H1 (cell line): ENCODE data around the gene PLSCR5. TPM values are rescaled to one million over a fixed set of nuclear protein-coding genes. Genes with fewer than 3 reads are reported as not detected.

ENCODE experiments used
- CTCF ChIA-PET: fragments of 300-600 bp; sonication (Branson Sonifier 250); formaldehyde crosslinking; loops from one replicate; lab custom pipeline; 2021; ENCODE audit not compliant: partially characterized antibody; lab: Charles Lee
- POLR2A ChIA-PET: fragments of 300-600 bp; sonication (Branson Sonifier 250); formaldehyde crosslinking; loops from one replicate; lab custom pipeline; 2021; ENCODE audit warnings: inconsistent platforms; ENCODE audit not compliant: partially characterized antibody; lab: Charles Lee
- DNase-seq, 2 experiments: peaks; one replicate each; pipeline versions ENCODE4 v3.0.0 to v3.0.0-alpha.2; 2010 to 2022; ENCODE audit warnings: low spot score in 2 of 2, low read depth in 1 of 2, mixed read lengths in 1 of 2
- FAIRE-seq: peaks from 2 replicates; lab custom pipeline; 2011; peaks lifted over from hg19 to GRCh38; lab: Jason Lieb, UNC
- H2AFZ ChIP-seq: 2 replicates; pipeline ENCODE4 v1.8.1; 2012; ENCODE audit warnings: low read length, inconsistent platforms
- H2AK5ac ChIP-seq: 2 replicates; pipeline ENCODE4 v1.6.1; 2013; ENCODE audit warnings: low read depth, low read length
- H2BK120ac ChIP-seq: replicated peaks from 2 replicates; pipeline ENCODE3; 2013; ENCODE audit warnings: low read depth, low read length, inconsistent platforms
- H2BK12ac ChIP-seq: 2 replicates; pipeline ENCODE4 v1.6.1; 2013; ENCODE audit warnings: low read depth, low read length
- H2BK15ac ChIP-seq: 2 replicates; pipeline ENCODE4 v1.6.1; 2013; ENCODE audit warnings: low read length
- H2BK20ac ChIP-seq: 2 replicates; pipeline ENCODE4 v1.6.1; 2013; ENCODE audit warnings: low read length
- H2BK5ac ChIP-seq: 2 replicates; pipeline ENCODE4 v1.6.1; 2013; ENCODE audit warnings: low read depth, low read length
- H3K14ac ChIP-seq: 2 replicates; pipeline ENCODE4 v1.6.1; 2013; ENCODE audit warnings: inconsistent platforms; ENCODE audit not compliant: insufficient read length
- H3K18ac ChIP-seq: 2 replicates; pipeline ENCODE4 v1.6.1; 2013; ENCODE audit warnings: low read length; ENCODE audit errors: extremely low read depth
- H3K23ac ChIP-seq: 2 replicates; pipeline ENCODE4 v1.6.1; 2013; ENCODE audit warnings: inconsistent platforms; ENCODE audit not compliant: insufficient read length
- H3K23me2 ChIP-seq: 2 replicates; pipeline ENCODE4 v1.6.1; 2013; ENCODE audit warnings: low read depth, low read length
- H3K27ac ChIP-seq: 2 replicates; pipeline ENCODE4 v1.6.1; 2011; ENCODE audit warnings: low read depth, low read length, inconsistent platforms
- H3K27me3 ChIP-seq, 4 experiments: replicated peaks in 1 of 4; 1 replicate in 1 of 4; 2 replicates in 3 of 4; pipeline versions ENCODE4 v1.6.1 to v1.8.1; 2011 to 2013; ENCODE audit warnings: low read length in 3 of 4, mild to moderate bottlenecking in 3 of 4, inconsistent platforms in 2 of 4, mixed read lengths in 2 of 4, moderate library complexity in 1 of 4; ENCODE audit not compliant: control insufficient read depth in 3 of 4, insufficient read depth in 3 of 4; ENCODE audit errors: extremely low read depth in 1 of 4
- H3K36me3 ChIP-seq, 4 experiments: 2 replicates each; pipeline versions ENCODE4 v1.6.1 to v1.8.1; 2011 to 2013; ENCODE audit warnings: mild to moderate bottlenecking in 4 of 4, low read length in 3 of 4, moderate library complexity in 2 of 4, control low read depth in 1 of 4, inconsistent platforms in 1 of 4; ENCODE audit not compliant: insufficient read depth in 4 of 4, control insufficient read depth in 2 of 4
- H3K4ac ChIP-seq: replicated peaks from 2 replicates; pipeline ENCODE3; 2013; ENCODE audit warnings: low read length, low read depth, mixed read lengths, inconsistent platforms; ENCODE audit not compliant: insufficient read length
- H3K4me1 ChIP-seq, 4 experiments: replicated peaks in 1 of 4; 1 replicate in 1 of 4; 2 replicates in 3 of 4; pipeline versions ENCODE4 v1.6.1 to v1.8.1; 2011 to 2013; ENCODE audit warnings: low read length in 3 of 4, inconsistent platforms in 2 of 4, mixed read lengths in 1 of 4; ENCODE audit not compliant: insufficient read depth in 4 of 4, control insufficient read depth in 3 of 4
- H3K4me2 ChIP-seq, 2 experiments: 2 replicates each; pipeline versions ENCODE4 v1.6.1 to v1.8.1; 2011 to 2013; ENCODE audit warnings: low read depth in 2 of 2, low read length in 2 of 2, control low read depth in 1 of 2, inconsistent platforms in 1 of 2, mild to moderate bottlenecking in 1 of 2; ENCODE audit not compliant: insufficient read depth in 1 of 2
- H3K4me3 ChIP-seq, 4 experiments: fragments of 200-600, 300-600 bp in 1 of 4; sonication (generic), shearing (Covaris generic), sonication (Bioruptor Twin) in 1 of 4; 2 replicates each; pipeline versions ENCODE4 v1.5.1 to v1.8.1; 2011 to 2016; ENCODE audit warnings: low read length in 4 of 4, low read depth in 3 of 4, control low read depth in 2 of 4, inconsistent platforms in 2 of 4, mild to moderate bottlenecking in 2 of 4, mixed read lengths in 1 of 4, moderate library complexity in 1 of 4; ENCODE audit not compliant: insufficient read depth in 2 of 4; ENCODE audit errors: extremely low read depth in 1 of 4
- H3K56ac ChIP-seq: replicated peaks from 2 replicates; pipeline ENCODE3; 2013; ENCODE audit warnings: low read depth, mild to moderate bottlenecking, mixed read lengths, low read length, inconsistent platforms; ENCODE audit not compliant: insufficient read length
- H3K79me1 ChIP-seq: 2 replicates; pipeline ENCODE4 v1.6.1; 2013; ENCODE audit warnings: low read depth, low read length, control low read depth
- H3K79me2 ChIP-seq, 2 experiments: 2 replicates each; pipeline versions ENCODE4 v1.6.1 to v1.8.1; 2012 to 2013; ENCODE audit warnings: low read length in 2 of 2, mild to moderate bottlenecking in 2 of 2, inconsistent platforms in 1 of 2; ENCODE audit not compliant: insufficient read depth in 2 of 2, control insufficient read depth in 1 of 2
- H3K9ac ChIP-seq, 4 experiments: replicated peaks in 1 of 4; 1 replicate in 1 of 4; 2 replicates in 3 of 4; pipeline versions ENCODE4 v1.6.1 to v1.8.1; 2011 to 2013; ENCODE audit warnings: low read depth in 3 of 4, low read length in 3 of 4, control low read depth in 2 of 4, mild to moderate bottlenecking in 2 of 4, moderate library complexity in 2 of 4, inconsistent platforms in 1 of 4; ENCODE audit errors: extremely low read depth in 1 of 4
- H3K9me3 ChIP-seq, 2 experiments: 2 replicates each; pipeline versions ENCODE4 v1.6.1 to v1.8.1; 2012 to 2013; ENCODE audit warnings: mild to moderate bottlenecking in 2 of 2, moderate library complexity in 2 of 2, control low read depth in 1 of 2, inconsistent platforms in 1 of 2, low read depth in 1 of 2, low read length in 1 of 2, mixed read lengths in 1 of 2; ENCODE audit not compliant: insufficient read depth in 2 of 2
- H4K20me1 ChIP-seq, 2 experiments: replicated peaks in 1 of 2; 2 replicates each; pipeline versions ENCODE3 to v1.8.1; 2011 to 2013; ENCODE audit warnings: inconsistent platforms in 2 of 2, low read length in 2 of 2, mild to moderate bottlenecking in 1 of 2; ENCODE audit not compliant: insufficient read depth in 2 of 2, control insufficient read depth in 1 of 2
- H4K5ac ChIP-seq: 2 replicates; pipeline ENCODE4 v1.6.1; 2013; ENCODE audit warnings: low read length, low read depth, mixed read lengths, inconsistent platforms; ENCODE audit not compliant: insufficient read length
- H4K8ac ChIP-seq: 2 replicates; pipeline ENCODE4 v1.8.0; 2013; ENCODE audit warnings: mild to moderate bottlenecking, moderate library complexity, low read length, inconsistent platforms; ENCODE audit not compliant: insufficient read depth; ENCODE audit errors: extremely low read depth
- H4K91ac ChIP-seq: replicated peaks from 2 replicates; pipeline ENCODE3; 2013; ENCODE audit warnings: low read length, mixed read lengths, inconsistent platforms; ENCODE audit not compliant: insufficient read length
- WGBS, 2 experiments: shearing (Covaris generic) in 1 of 2; methylation state at CpG; one replicate each; pipeline versions ENCODE4 v1.1.6 to v1.1.7; 2013 to 2015; ENCODE audit warnings: low lambda C conversion rate in 2 of 2, mixed read lengths in 2 of 2, inconsistent platforms in 1 of 2, low coverage in 1 of 2, missing lambda C conversion rate in 1 of 2; ENCODE audit not compliant: insufficient replicate concordance in 2 of 2, insufficient coverage in 1 of 2, insufficient read length in 1 of 2; ENCODE audit errors: extremely low coverage in 1 of 2, missing lambda C conversion rate in 1 of 2; 5-methylcytosine and 5-hydroxymethylcytosine counted together
- polyA plus RNA-seq, 7 experiments: library from polyadenylated mRNA; depleted of rRNA in 3 of 7; stranded (reverse) in 5 of 7; unstranded in 2 of 7; fragments of >200 nt in 5 of 7; fragments of 200-250 nt in 2 of 7; gene quantifications; 1 replicate in 5 of 7; 2 replicates in 1 of 7; 4 replicates in 1 of 7; pipeline versions ENCODE4 v1.2.1 to v1.2.3, GENCODE V29; 2011 to 2013; ENCODE audit warnings: missing spikeins in 2 of 7, mixed read lengths in 2 of 7
- total RNA-seq: library from RNA; stranded (reverse); fragmentation: NEBNext Ultra II Directional; extraction: Animal tissue kit (Norgen Biotek cat#: 25700); gene quantifications from 2 replicates; pipeline ENCODE4 v1.2.1, GENCODE V29; 2021

Gene PLSCR5
- total and polyA plus RNA-seq, 2 of the 8 experiments (the other 6 are each of a cell fraction or from before 2014, with no cell fraction given), result not detected

DNA sequence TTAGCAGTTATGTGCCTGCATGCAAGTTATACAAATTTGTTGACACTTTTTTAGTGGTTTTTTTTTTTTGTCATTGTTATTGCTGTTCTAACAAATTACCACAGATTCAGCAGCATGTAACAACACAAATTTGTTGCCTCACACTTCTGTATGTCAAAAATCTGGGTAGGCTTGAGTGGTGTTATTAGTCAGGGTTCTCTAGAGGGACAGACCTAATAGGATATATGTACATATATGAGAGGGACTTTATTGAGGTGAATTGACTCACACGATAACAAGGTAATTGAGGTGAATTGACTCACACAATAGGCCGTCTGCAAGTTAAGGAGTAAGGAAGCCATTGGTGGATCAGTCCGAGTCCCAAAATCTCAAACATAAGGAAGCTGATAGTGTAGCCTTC is 45.8 kb downstream of the PLSCR5 start:
- Histone ChIP-seq H4K5ac (no peak overlapping the region), H2AK5ac (no peak overlapping the region), H3K4me3 (no peak overlapping the region), H3K18ac (no peak overlapping the region), H3K79me1 (no peaks in the 10 kb centered on the region), H2BK12ac (no peak overlapping the region), H3K36me3 (no peaks in the 10 kb centered on the region), H3K4me1 (no peaks in the 10 kb centered on the region), H2BK20ac (no peak overlapping the region), H3K23ac (no peak overlapping the region), H3K9ac (no peak overlapping the region), H3K79me2 (no peaks in the 10 kb centered on the region), H4K8ac (no peak overlapping the region), H3K14ac (no peak overlapping the region), H2BK120ac (no peak overlapping the region), H3K27me3 (no peaks in the 10 kb centered on the region), H3K23me2 (no peaks in the 10 kb centered on the region), H4K91ac (no peak overlapping the region), H4K20me1 (no peaks in the 10 kb centered on the region), H2BK5ac (no peak overlapping the region), H2BK15ac (no peak overlapping the region), H3K27ac (no peak overlapping the region), H3K4ac (no peak overlapping the region), H3K4me2 (no peak overlapping the region), H2AFZ (no peak overlapping the region), H3K9me3 (peaks cover 0 to 7% of the 10 kb centered on the region in 2 experiments; a peak in 1 of 4 replicates), H3K56ac (no peak overlapping the region)
- no peak for DNase-seq
- POLR2A ChIA-PET, result no interaction called here
- no peak for FAIRE-seq
- 90% methylated on average over 3 of the region's 3 CpGs; no CpG with 5 or more reads in 1 of the 2 experiments for WGBS, 2 experiments
- CTCF ChIA-PET, result interaction anchor here (0.7 kb wide), 1 partner anchor 18 kb away, joined by 3 read pairs; no protein-coding TSS in a partner anchor
